CD4-positive, alpha-beta memory T cell (primary cell): ENCODE results near the gene LRRC75B. TPM values are rescaled to one million over a fixed set of nuclear protein-coding genes. Genes with fewer than 3 reads are reported as not detected.
A peak's percentile ranks its signal among the peaks of the same experiment; 100 is the strongest.

Source experiments
- CTCF ChIA-PET: fragments of 350-600 bp; sonication (Branson Sonifier 250); formaldehyde crosslinking; loops from one replicate; lab custom pipeline; 2021; ENCODE audit warnings: inconsistent platforms; ENCODE audit not compliant: partially characterized antibody; lab: Charles Lee
- POLR2A ChIA-PET: fragments of 350-600 bp; sonication (Branson Sonifier 250); formaldehyde crosslinking; loops from one replicate; lab custom pipeline; 2021; ENCODE audit not compliant: partially characterized antibody; lab: Charles Lee
- DNase-seq, 5 donors: peaks; one replicate each; pipeline versions ENCODE4 v3.0.0 to v3.0.0-alpha.2; 2020 to 2022; ENCODE audit warnings: mixed read lengths in 1 of 5
- H3K27ac ChIP-seq: one replicate; pipeline ENCODE4 v1.7.0; 2013; ENCODE audit warnings: low read depth, low read length
- H3K27me3 ChIP-seq: 2 replicates; pipeline ENCODE4 v1.7.0; 2013; ENCODE audit warnings: mild to moderate bottlenecking, low read length, moderate library complexity; ENCODE audit not compliant: insufficient read depth
- H3K36me3 ChIP-seq: 2 replicates; pipeline ENCODE4 v1.7.0; 2013; ENCODE audit warnings: mild to moderate bottlenecking, low read length, moderate library complexity; ENCODE audit not compliant: insufficient read depth
- H3K4me1 ChIP-seq: 2 replicates; pipeline ENCODE4 v1.7.0; 2013; ENCODE audit warnings: mild to moderate bottlenecking, low read length, moderate library complexity; ENCODE audit not compliant: insufficient read depth
- H3K4me3 ChIP-seq, 2 donors: one replicate each; pipeline ENCODE4 v1.7.0; 2013; ENCODE audit warnings: low read length in 2 of 2, mild to moderate bottlenecking in 1 of 2
- H3K9me3 ChIP-seq, 2 donors: one replicate each; pipeline ENCODE4 v1.7.0; 2013; ENCODE audit warnings: low read length in 2 of 2, control low read depth in 1 of 2; ENCODE audit not compliant: control insufficient read depth in 1 of 2
- H3K27ac Mint-ChIP-seq, 7 donors: one replicate each; pipeline ENCODE4 v1.8.0; 2020 to 2021; ENCODE audit warnings: mixed read lengths in 7 of 7, mild to moderate bottlenecking in 6 of 7, inconsistent platforms in 3 of 7, moderate library complexity in 3 of 7
- H3K27me3 Mint-ChIP-seq, 2 donors: one replicate each; pipeline ENCODE4 v1.8.0; 2020 to 2021; ENCODE audit warnings: mixed read lengths in 2 of 2
- H3K36me3 Mint-ChIP-seq, 2 donors: one replicate each; pipeline ENCODE4 v1.8.0; 2020 to 2021; ENCODE audit warnings: mixed read lengths in 2 of 2, inconsistent platforms in 1 of 2, mild to moderate bottlenecking in 1 of 2
- H3K4me1 Mint-ChIP-seq, 4 donors: one replicate each; pipeline ENCODE4 v1.8.0; 2020 to 2021; ENCODE audit warnings: mixed read lengths in 4 of 4, mild to moderate bottlenecking in 1 of 4
- H3K4me3 Mint-ChIP-seq, 8 donors: one replicate each; pipeline ENCODE4 v1.8.0; 2020 to 2021; ENCODE audit warnings: mixed read lengths in 8 of 8, mild to moderate bottlenecking in 7 of 8, moderate library complexity in 6 of 8, inconsistent platforms in 3 of 8
- H3K9me3 Mint-ChIP-seq, 8 donors: one replicate each; pipeline ENCODE4 v1.8.0; 2020 to 2021; ENCODE audit warnings: mixed read lengths in 8 of 8, mild to moderate bottlenecking in 5 of 8, inconsistent platforms in 3 of 8, moderate library complexity in 1 of 8
- intact Hi-C: fragments of 100-400 bp; cut with micrococcal nuclease; formaldehyde crosslinking; loops from one replicate; pipeline ENCODE4 v1.15.1; 2023
- polyA plus RNA-seq, 2 donors: library from polyadenylated mRNA; unstranded; fragments of 300-500 nt; fragmentation: Illumina TruSeq; gene quantifications; one replicate each; pipeline ENCODE4 v1.2.3, GENCODE V29; 2021
- total RNA-seq, 2 experiments: library from RNA; stranded (reverse); gene quantifications; one replicate each; pipeline ENCODE4 v1.2.3, GENCODE V29; 2021

The LRRC75B gene
- total and polyA plus RNA-seq, 4 experiments from 2014 or later = 0.19 to 0.40 TPM; not detected in 2

GRCh38 chr22:24550902-24551435, 41.9 kb downstream of the LRRC75B start:
- peaks cover 17 to 52% of the 10 kb centered on the region in 2 donors for H3K36me3 Mint-ChIP-seq
- no peaks in the 10 kb centered on the region for H3K27me3 ChIP-seq
- no peak for DNase-seq
- ChIA-PET CTCF (no interaction called here), POLR2A (no interaction called here)
- no peaks in the 10 kb centered on the region for H3K9me3 Mint-ChIP-seq
- no peaks in the 10 kb centered on the region for H3K27me3 Mint-ChIP-seq
- no peaks in the 10 kb centered on the region for H3K9me3 ChIP-seq
- peaks cover 15% of the 10 kb centered on the region for H3K4me1 ChIP-seq
- peak overlapping the region in 4 of 7 donors; percentile 37 to 82 (median 64) for H3K27ac Mint-ChIP-seq
- H3K4me3 Mint-ChIP-seq = no peak overlapping the region
- intact Hi-C loops = loop anchor here (10.0 kb wide), 2 partner anchors 656 to 1406 kb away; partner anchors contain the start of genes MIF, RAB36 and RSPH14
- H3K27ac ChIP-seq = no peak overlapping the region
- peaks cover 22 to 40% (median 28%) of the 10 kb centered on the region in 4 donors for H3K4me1 Mint-ChIP-seq
- no peak overlapping the region for H3K4me3 ChIP-seq
- peaks cover 28% of the 10 kb centered on the region for H3K36me3 ChIP-seq

DNA sequence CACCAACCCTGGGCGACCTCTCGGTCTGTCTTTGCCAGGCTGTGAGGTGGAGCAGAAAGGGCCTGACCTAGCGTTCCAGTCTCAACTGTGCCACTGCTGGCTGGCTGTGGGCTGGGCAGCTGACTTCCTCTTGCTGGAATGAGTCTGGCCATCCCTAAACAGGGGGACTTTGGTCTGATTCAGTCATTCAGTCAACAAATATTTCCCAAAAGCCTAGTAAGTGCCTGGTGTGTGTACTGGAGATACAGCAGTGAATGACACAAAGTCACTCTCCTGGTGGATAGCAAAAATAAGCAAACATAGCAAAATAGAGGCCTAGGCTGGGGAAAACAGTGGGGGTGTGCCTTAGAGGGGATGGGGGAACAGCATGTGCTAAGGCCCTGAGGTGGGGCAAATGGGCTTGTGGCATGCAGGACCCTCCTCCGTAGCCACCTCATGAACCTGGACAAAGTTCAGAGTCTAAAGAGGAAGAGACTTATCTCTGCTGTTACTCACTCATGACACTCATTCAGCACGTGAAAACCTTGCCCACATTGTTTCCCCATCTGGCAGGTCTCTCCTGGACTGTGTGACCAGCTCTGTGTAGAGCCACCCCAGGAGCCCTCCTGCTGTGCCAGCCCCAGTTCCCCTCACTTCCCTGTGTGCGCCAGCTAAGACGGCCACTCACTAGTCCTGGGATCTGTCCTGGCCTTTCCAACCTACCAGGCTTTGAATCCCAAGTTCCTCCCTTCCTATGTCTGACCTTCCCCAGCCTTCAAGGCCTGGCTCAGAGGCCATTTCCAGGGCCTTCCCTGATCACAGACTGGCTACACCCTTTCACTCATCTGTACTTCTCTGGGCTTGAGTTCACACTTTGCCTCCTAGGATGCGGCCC, 42.6 kb downstream of the LRRC75B start:
- H3K4me3 Mint-ChIP-seq = no peak overlapping the region
- DNase-seq = no peak
- Histone ChIP-seq H3K27ac (no peak overlapping the region), H3K4me3 (no peak overlapping the region), H3K27me3 (no peaks in the 10 kb centered on the region), H3K36me3 (peaks cover 28% of the 10 kb centered on the region), H3K9me3 (no peaks in the 10 kb centered on the region), H3K4me1 (peaks cover 15% of the 10 kb centered on the region)
- peak overlapping the region in 3 of 7 donors; percentile 37 to 82 (median 65) for H3K27ac Mint-ChIP-seq
- peaks cover 22 to 37% (median 24%) of the 10 kb centered on the region in 4 donors for H3K4me1 Mint-ChIP-seq
- intact Hi-C loops = loop anchor here (10.0 kb wide), 2 partner anchors 655 to 1405 kb away; partner anchors contain the start of genes MIF, RAB36 and RSPH14
- peaks cover 17 to 48% of the 10 kb centered on the region in 2 donors for H3K36me3 Mint-ChIP-seq
- H3K27me3 Mint-ChIP-seq = no peaks in the 10 kb centered on the region
- ChIA-PET POLR2A (no interaction called here), CTCF (no interaction called here)
- no peaks in the 10 kb centered on the region for H3K9me3 Mint-ChIP-seq

DNA sequence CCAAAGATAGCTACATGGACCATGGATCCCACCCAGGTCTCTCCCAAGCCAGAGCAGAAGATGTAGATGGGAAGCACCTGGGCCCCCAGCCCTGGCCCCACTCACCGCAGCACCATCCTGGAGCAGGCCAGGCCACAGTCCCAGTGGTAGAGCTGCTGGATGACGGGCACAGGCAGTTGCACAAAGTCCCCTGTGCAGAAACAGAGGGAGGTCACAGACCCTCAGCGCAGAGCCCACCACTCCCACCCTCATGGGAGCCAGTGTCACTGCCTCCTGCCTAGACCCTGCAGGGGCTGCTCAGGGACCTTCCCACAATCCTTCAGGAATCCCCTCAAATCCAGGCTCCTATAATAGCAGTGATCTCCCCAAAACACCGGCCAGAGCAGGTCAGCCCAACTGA, 44.1 kb downstream of the LRRC75B start:
- Histone ChIP-seq H3K4me1 (peaks cover 10% of the 10 kb centered on the region), H3K27me3 (no peaks in the 10 kb centered on the region), H3K9me3 (no peaks in the 10 kb centered on the region), H3K4me3 (no peak overlapping the region), H3K36me3 (peaks cover 42% of the 10 kb centered on the region), H3K27ac (no peak overlapping the region)
- Mint-ChIP-seq H3K4me3 (no peak overlapping the region), H3K36me3 (peaks cover 21 to 58% of the 10 kb centered on the region in 2 donors), H3K27ac (peak overlapping the region in 1 of 7 donors; percentile 70), H3K4me1 (peaks cover 10 to 28% (median 18%) of the 10 kb centered on the region in 4 donors), H3K9me3 (no peaks in the 10 kb centered on the region), H3K27me3 (no peaks in the 10 kb centered on the region)
- ChIA-PET POLR2A (no interaction called here), CTCF (no interaction called here)
- no peak for DNase-seq
- intact Hi-C loops = no loop called here

DNA sequence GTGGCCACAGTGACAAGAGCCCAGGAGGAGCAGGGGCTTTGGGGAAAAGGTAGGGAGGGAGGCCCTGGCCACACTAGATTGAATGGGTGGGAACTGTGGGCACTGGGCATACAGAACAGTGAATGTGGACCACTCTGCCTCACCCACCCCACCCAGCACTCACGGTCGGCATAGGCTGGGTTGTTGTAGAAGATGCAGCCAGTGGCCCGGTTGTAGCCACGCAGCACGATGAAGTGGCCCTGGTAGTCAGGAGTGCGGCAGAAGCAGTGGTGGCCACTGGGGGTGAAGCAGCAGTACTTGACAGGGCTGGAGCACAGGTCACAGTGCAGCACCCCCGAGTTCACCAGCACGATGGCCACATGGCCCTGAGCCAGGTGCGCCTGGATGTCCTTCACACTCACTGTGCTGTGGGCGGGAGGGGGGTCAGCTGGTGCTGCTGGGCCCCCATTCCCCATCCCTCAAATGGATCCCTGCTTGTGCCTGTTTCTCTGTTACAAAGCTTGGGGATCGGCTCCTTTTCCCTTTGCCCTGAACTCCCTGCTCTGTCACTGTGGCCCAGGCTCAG, 49.1 kb downstream of the LRRC75B start:
- H3K9me3 ChIP-seq = no peaks in the 10 kb centered on the region
- H3K27me3 ChIP-seq = no peaks in the 10 kb centered on the region
- no peak overlapping the region for H3K27ac Mint-ChIP-seq
- no peaks in the 10 kb centered on the region for H3K27me3 Mint-ChIP-seq
- H3K4me3 Mint-ChIP-seq = no peak overlapping the region
- peaks cover 0 to 1% (median 0%) of the 10 kb centered on the region in 4 donors for H3K4me1 Mint-ChIP-seq
- H3K9me3 Mint-ChIP-seq = no peaks in the 10 kb centered on the region
- no peak overlapping the region for H3K27ac ChIP-seq
- H3K36me3 ChIP-seq = peaks cover 63% of the 10 kb centered on the region
- no peak overlapping the region for H3K4me3 ChIP-seq
- CTCF ChIA-PET = no interaction called here
- DNase-seq = no peak
- H3K36me3 Mint-ChIP-seq = peaks cover 39 to 80% of the 10 kb centered on the region in 2 donors
- H3K4me1 ChIP-seq = no peaks in the 10 kb centered on the region
- intact Hi-C loops = no loop called here
- POLR2A ChIA-PET = interaction anchor here (1.0 kb wide), 1 partner anchor 11 kb away, joined by 3 read pairs; the partner anchor contains the start of gene GUCD1

- H3K4me3 Mint-ChIP-seq = no peak overlapping the region
- ChIA-PET CTCF (no interaction called here), POLR2A (no interaction called here)
- peaks cover 39 to 76% of the 10 kb centered on the region in 2 donors for H3K36me3 Mint-ChIP-seq
- no peaks in the 10 kb centered on the region for H3K9me3 ChIP-seq
- H3K27ac ChIP-seq = no peak overlapping the region
- peaks cover 63% of the 10 kb centered on the region for H3K36me3 ChIP-seq
- H3K4me1 Mint-ChIP-seq = no peaks in the 10 kb centered on the region
- no peak for DNase-seq
- no peak overlapping the region for H3K27ac Mint-ChIP-seq
- no peaks in the 10 kb centered on the region for H3K27me3 ChIP-seq
- H3K4me3 ChIP-seq = no peak overlapping the region
- no peaks in the 10 kb centered on the region for H3K9me3 Mint-ChIP-seq
- no peaks in the 10 kb centered on the region for H3K4me1 ChIP-seq
- no peaks in the 10 kb centered on the region for H3K27me3 Mint-ChIP-seq
- intact Hi-C loops = no loop called here
Observed at GRCh38 chr22:24543185-24543601, 49.7 kb downstream of the LRRC75B start.

DNA sequence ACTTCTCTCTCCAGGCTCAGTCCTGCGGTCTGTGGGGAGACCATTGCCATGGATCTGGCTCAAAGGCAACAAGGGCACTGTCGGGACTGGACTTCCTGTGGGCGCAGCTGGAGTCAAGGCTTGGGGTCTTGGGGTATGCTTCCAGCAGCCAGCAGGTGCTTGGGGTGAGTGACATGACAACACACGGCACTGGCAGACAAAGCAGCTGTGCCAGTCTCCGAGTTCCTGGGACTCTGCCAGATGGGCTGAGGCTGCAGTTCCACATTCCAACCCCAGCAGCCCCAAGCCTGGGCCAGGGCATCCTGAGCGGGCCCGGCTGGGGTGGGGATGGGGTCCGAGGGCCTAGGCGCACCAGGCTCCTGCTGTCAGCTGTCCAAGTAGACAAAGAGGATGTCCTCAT, 50.2 kb downstream of the LRRC75B start:
- intact Hi-C loops = no loop called here
- peaks cover 38 to 70% of the 10 kb centered on the region in 2 donors for H3K36me3 Mint-ChIP-seq
- H3K27me3 Mint-ChIP-seq = no peaks in the 10 kb centered on the region
- Histone ChIP-seq H3K4me1 (no peaks in the 10 kb centered on the region), H3K4me3 (no peak overlapping the region), H3K27ac (no peak overlapping the region), H3K9me3 (no peaks in the 10 kb centered on the region), H3K27me3 (no peaks in the 10 kb centered on the region), H3K36me3 (peaks cover 59% of the 10 kb centered on the region)
- H3K4me3 Mint-ChIP-seq = no peak overlapping the region
- no peaks in the 10 kb centered on the region for H3K9me3 Mint-ChIP-seq
- no peak for DNase-seq
- POLR2A ChIA-PET = interaction anchor here (1.7 kb wide), 1 partner anchor 12 kb away, joined by 6 read pairs; the partner anchor contains the start of gene GUCD1
- CTCF ChIA-PET = no interaction called here
- H3K27ac Mint-ChIP-seq = no peak overlapping the region
- H3K4me1 Mint-ChIP-seq = no peaks in the 10 kb centered on the region
